ENCODE results near the gene ZNF730.
A peak's percentile ranks its signal among the peaks of the same experiment; 100 is the strongest.
"Not testable (repeated sequence)": the region's sequence is repeated elsewhere in the genome, so short reads cannot be mapped to it uniquely, and the experiment has no call there.

Gene ZNF730

GRCh38 chr19:23116802-23117571 lies at the start of gene ZNF730:
TSS of gene ZNF730 (plus strand) at chr19:23117025. CDS start at chr19:23117174, 149 bp downstream.
- no peak for FAIRE-seq
- no peak for DNase-seq (ENCODE audit: low spot score)

- DNase-seq (ENCODE audit: low spot score) = no peak
- no peak for FAIRE-seq
Measured at GRCh38 chr19:23070353-23071146, 46.3 kb upstream of the ZNF730 start.

- no peak for FAIRE-seq
- DNase-seq (ENCODE audit: low spot score) = no peak
Measured at GRCh38 chr19:23071147-23071511, 45.7 kb upstream of the ZNF730 start.

GRCh38 chr19:23075031-23075733 lies 41.6 kb upstream of the ZNF730 start:
- FAIRE-seq (no peak), DNase-seq (ENCODE audit: low spot score) (no peak)

GRCh38 chr19:23077776-23078175 lies 39.0 kb upstream of the ZNF730 start:
- FAIRE-seq = not testable (repeated sequence)

GRCh38 chr19:23093832-23094231 lies 23.0 kb upstream of the ZNF730 start:
- FAIRE-seq (no peak), DNase-seq (ENCODE audit: low spot score) (no peak)

More at GRCh38 chr19:23077776-23078175, 39.0 kb upstream of the ZNF730 start:
- not testable (repeated sequence) for DNase-seq (ENCODE audit: low spot score)

- no peak for FAIRE-seq
- DNase-seq (ENCODE audit: low spot score) = no peak
Measured at GRCh38 chr19:23095418-23095817, 21.4 kb upstream of the ZNF730 start.

GRCh38 chr19:23098286-23098685 lies 18.5 kb upstream of the ZNF730 start:
- FAIRE-seq (no peak), DNase-seq (ENCODE audit: low spot score) (no peak)

GRCh38 chr19:23098988-23099387 lies 17.8 kb upstream of the ZNF730 start:
- no peak for FAIRE-seq
- no peak for DNase-seq (ENCODE audit: low spot score)

- FAIRE-seq = no peak
Measured at GRCh38 chr19:23099966-23100365, 16.9 kb upstream of the ZNF730 start.

GRCh38 chr19:23101241-23101640 lies 15.6 kb upstream of the ZNF730 start:
- DNase-seq (ENCODE audit: low spot score) = peak; percentile 13
- FAIRE-seq = no peak

More at GRCh38 chr19:23099966-23100365, 16.9 kb upstream of the ZNF730 start:
- DNase-seq (ENCODE audit: low spot score) = no peak

- DNase-seq (ENCODE audit: low spot score) = no peak
Measured at GRCh38 chr19:23118400-23118799, 1.6 kb downstream of the ZNF730 start.

GRCh38 chr19:23134211-23134610 lies 17.4 kb downstream of the ZNF730 start:
- DNase-seq (ENCODE audit: low spot score); FAIRE-seq: not testable (repeated sequence)

More at GRCh38 chr19:23118400-23118799, 1.6 kb downstream of the ZNF730 start:
- no peak for FAIRE-seq

GRCh38 chr19:23145617-23146415 lies 29.0 kb downstream of the ZNF730 start:
- FAIRE-seq = no peak
- no peak for DNase-seq (ENCODE audit: low spot score)

- no peak for DNase-seq (ENCODE audit: low spot score)
- no peak for FAIRE-seq
Measured at GRCh38 chr19:23160766-23161165, 43.9 kb downstream of the ZNF730 start.

GRCh38 chr19:23168286-23168685 lies 51.5 kb downstream of the ZNF730 start:
- not testable (repeated sequence) for DNase-seq (ENCODE audit: low spot score); FAIRE-seq

GRCh38 chr19:23183251-23183650 lies 66.4 kb downstream of the ZNF730 start:
- FAIRE-seq = no peak
- no peak for DNase-seq (ENCODE audit: low spot score)

- no peak for FAIRE-seq
- DNase-seq (ENCODE audit: low spot score) = no peak
Measured at GRCh38 chr19:23190341-23190740, 73.5 kb downstream of the ZNF730 start.

Data from RCC 7860 (cell line).